Umbilical cord (tissue), 2 donors: ENCODE measurements around the gene HAUS7. TPM values are rescaled to one million over a fixed set of nuclear protein-coding genes. Genes with fewer than 3 reads are reported as not detected.
"Not testable (repeated sequence)": the region's sequence is repeated elsewhere in the genome, so short reads cannot be mapped to it uniquely, and the experiment has no call there.

Experiments
- DNase-seq: peaks from one replicate; pipeline ENCODE4 v3.0.0-alpha.2; 2015; ENCODE audit warnings: low spot score
- total RNA-seq: library from RNA; depleted of rRNA; stranded (reverse); fragments of >200 nt; gene quantifications from one replicate; pipeline ENCODE4 v1.2.3, GENCODE V29; 2014; ENCODE audit warnings: low replicate concordance; ENCODE audit not compliant: insufficient read depth

Gene HAUS7
- total RNA-seq, 1 donor from 2014 or later: 24.1 TPM

GRCh38 chrX:153410373-153410772 is 60.0 kb downstream of the HAUS7 start:
- DNase-seq: peak; percentile 35

DNA sequence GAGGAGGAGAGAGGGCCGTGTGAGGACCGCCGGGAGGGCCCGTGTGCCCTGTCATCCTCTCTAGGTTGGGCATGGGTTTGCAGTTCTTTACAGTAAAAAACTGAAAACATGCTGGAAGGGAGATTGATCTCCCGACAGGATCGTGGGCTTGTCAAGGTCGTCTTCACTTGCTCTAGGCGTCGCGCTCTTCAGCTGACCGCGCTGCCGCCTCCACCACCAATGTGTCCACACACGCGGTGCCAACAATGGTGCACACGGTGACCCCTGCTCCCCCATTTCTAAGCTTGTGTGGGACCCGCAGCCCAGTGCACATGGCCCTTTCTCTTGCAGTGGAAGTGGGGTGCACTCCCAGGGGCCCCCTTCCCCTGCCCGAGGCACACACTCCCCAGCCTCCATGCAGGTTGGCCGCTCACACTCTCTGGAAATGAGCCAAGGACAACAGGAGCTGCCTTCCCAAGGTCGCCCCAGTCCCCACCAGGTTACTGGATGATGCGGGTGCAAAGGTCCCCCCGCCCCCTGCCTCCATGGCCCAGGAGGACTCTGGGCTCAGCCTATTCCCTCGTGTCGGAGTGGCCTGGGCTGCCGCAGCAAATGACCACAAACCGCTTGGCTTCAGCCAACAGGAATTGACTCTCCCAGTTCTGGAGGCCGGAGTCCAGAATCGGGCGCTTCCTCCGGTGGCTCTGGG is 60.8 kb downstream of the HAUS7 start:
- DNase-seq: no peak

DNA sequence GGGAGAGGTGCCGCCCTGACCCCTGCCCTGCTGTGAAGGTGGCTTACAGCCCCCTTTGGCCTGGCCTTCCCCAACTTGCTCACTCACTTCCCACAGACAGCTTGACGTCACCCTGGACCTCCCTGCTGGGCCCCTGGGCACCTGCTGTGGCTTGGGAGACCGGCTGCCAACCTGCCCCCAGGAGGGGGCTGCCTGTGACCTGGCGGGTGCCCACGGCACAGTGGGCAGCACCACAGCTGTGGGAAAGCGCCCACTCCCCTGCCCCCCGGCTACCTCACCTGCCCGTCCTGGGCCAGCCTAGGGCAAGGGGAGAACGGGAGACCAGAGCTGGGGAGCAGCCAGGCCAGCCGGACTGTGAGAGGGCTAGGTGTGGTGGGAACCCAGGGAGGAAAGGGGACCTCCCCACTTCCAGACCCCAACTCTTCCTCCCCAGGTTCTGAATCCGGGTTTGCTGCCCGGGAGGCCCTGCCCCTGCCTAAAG is 61.5 kb downstream of the HAUS7 start:
- DNase-seq: no peak

DNA sequence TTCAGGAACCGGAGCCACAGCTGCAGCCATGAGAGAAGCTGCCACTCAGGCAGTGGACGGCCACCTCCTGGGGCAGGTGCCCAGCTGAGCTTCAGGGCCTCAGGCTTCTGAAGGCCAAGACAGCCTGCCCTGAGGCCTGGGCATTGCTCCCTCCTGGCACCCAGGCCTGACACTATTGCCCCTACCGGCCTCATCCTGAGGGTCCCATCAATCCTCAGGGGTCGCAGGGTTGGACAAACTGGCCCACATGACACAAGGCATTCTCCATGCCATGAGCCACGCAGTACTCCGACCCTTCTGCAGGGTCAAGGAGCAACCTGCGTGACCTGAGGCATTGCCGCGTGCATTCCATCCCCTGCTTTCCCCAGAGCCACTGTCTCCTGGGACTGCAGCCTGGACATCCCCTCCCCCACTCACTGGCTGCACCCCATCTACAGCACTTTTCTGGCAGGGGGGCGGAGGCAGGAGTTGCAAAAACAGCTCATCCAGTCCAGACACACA is 62.1 kb downstream of the HAUS7 start:
- no peak for DNase-seq

GRCh38 chrX:153407736-153408135 is 62.6 kb downstream of the HAUS7 start:
- DNase-seq: no peak

- no peak for DNase-seq
These were observed 63.5 kb downstream of the HAUS7 start for GRCh38 chrX:153406903-153407302.

DNA sequence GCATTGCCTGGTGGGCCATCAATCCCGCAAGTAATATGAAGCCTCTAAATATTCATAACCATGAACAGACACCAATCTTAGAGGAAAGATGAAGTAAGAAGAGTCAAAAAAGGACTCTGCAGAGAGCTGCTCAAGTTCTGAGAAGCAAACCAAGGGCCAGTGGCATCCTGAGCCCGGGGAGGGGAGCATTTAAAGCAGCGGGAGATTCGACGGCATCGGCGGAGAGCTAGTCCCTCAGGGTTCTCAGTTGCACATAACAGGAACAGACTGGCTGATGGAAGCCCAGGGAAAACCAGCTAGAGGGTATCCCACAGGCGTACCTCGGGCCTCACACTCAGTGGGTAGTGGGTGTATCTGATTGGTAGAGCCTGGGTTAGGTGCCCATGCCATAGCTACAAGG is 64.4 kb downstream of the HAUS7 start:
- no peak for DNase-seq

DNA sequence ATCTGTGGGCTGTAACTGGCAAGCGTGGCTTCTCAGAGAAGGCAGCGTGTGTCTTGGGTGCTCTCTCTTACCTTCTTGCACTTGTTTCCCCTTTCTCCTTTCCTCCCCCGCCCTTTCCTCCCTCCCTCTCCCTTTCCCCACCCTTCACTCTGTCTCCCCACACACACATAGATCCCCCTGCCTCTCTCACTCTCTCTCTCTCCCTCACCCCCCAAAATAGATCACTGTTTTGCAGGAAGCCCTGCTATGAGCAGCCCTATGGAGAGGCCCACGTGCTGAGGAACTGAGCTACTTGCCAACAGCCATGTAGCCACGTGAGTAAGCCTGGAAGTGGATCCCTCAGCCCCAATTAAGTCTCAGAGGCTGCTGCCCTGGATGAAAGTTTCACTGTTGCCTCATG is 65.0 kb downstream of the HAUS7 start:
- DNase-seq: no peak

- DNase-seq: not testable (repeated sequence)
These were observed 66.0 kb downstream of the HAUS7 start for GRCh38 chrX:153404333-153404732.

- DNase-seq: no peak
These were observed 69.1 kb downstream of the HAUS7 start, which contains the start of gene PNMA6E for GRCh38 chrX:153401133-153401764. Gene PNMA6E (minus strand): TSS chrX:153401350. CDS start chrX:153398849, 2,501 bp downstream.

- no peak for DNase-seq
These were observed 69.9 kb downstream of the HAUS7 start for GRCh38 chrX:153400146-153401132.

GRCh38 chrX:153398275-153398960 is 72.0 kb downstream of the HAUS7 start:
- DNase-seq: no peak

Other genes starting within 250 kb of the HAUS7 start
- not detected for gene PNMA6F, start 148.8 kb downstream of the HAUS7 start, total RNA-seq
- gene ZNF275, start 136.4 kb downstream of the HAUS7 start, total RNA-seq: 7.7 TPM
- gene PNMA6E, start 69.2 kb downstream of the HAUS7 start, total RNA-seq: not detected
- gene ZFP92, start 59.1 kb downstream of the HAUS7 start, total RNA-seq: 5.1 TPM
- gene TREX2, start 24.5 kb downstream of the HAUS7 start, total RNA-seq: 0.72 TPM
- 90.8 TPM for gene BGN, start 24.4 kb upstream of the HAUS7 start, total RNA-seq
- 0.48 TPM for gene ATP2B3, start 47.1 kb upstream of the HAUS7 start, total RNA-seq
- gene CCNQ, start 128.6 kb upstream of the HAUS7 start, total RNA-seq: 23.8 TPM
- gene DUSP9, start 176.6 kb upstream of the HAUS7 start, total RNA-seq: 6.3 TPM
- gene PNCK, start 203.2 kb upstream of the HAUS7 start, total RNA-seq: 24.1 TPM
- 27.0 TPM for gene SLC6A8, start 217.3 kb upstream of the HAUS7 start, total RNA-seq